ENCODE measurements around the gene VAV3.
A peak's percentile ranks its signal among the peaks of the same experiment; 100 is the strongest.
"Not testable (repeated sequence)": the region's sequence is repeated elsewhere in the genome, so short reads cannot be mapped to it uniquely, and the experiment has no call there.

Gene VAV3

GRCh38 chr1:107965110-107965991 lies at the start of gene VAV3:
TSS of gene VAV3 (minus strand) at chr1:107965180. CDS start at chr1:107964869, 311 bp downstream.
- DNase-seq: peak in 9 of 14 donors; percentile 2 to 58 (median 12)

- DNase-seq: no peak
These were observed 47.6 kb upstream of the VAV3 start for GRCh38 chr1:108012553-108012952.

- DNase-seq: no peak
These were observed 46.3 kb upstream of the VAV3 start for GRCh38 chr1:108011295-108011694.

- no peak for DNase-seq
These were observed 45.6 kb upstream of the VAV3 start for GRCh38 chr1:108010581-108010980.

DNA sequence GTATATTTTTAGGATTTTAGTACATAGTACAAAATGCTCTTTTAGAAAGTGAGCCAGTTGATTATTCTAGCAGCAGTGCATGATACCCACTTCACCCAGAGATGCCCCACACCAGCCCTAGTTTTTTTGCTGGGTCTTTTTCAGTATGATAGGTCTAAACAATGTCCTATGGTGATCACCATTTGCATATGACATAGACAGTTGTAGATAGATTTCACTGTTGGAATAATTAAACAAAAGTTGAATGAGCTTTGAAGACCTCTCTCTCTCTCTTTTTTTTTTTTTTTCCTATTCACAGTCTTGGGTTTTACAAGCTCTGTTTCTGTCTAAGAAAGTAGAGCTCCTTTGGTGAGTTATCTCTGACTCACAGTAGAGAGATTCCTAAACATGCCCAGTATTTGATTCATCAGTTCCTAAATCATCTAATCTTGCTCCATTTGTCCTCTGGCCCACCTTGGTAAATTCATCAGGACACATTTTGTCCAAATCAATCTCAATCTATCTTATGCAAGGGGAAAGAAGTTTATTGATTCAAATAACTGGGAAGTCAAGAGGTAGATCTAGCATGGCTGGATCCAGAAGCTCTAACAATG lies 44.7 kb upstream of the VAV3 start:
- DNase-seq: no peak

GRCh38 chr1:108007531-108007930 lies 42.6 kb upstream of the VAV3 start:
- no peak for DNase-seq

DNA sequence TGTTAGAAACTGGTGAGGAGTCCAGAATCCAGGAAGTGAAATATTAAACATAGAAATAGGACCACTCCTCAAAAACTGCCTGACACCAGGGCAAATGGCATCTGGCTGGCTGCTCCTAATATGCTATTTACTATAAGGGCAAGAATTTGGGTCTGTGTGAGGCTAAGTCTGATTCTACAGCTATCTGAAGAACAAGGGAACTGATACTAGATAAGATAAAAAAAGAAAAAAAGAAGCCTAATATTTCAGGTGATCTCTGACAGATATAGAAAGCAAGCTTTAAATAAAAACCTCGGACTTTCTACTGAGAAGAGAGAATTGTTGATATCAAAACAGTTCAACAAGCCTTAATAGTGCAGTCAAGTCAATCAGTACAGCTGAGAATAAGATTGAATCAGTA lies 42.1 kb upstream of the VAV3 start:
- no peak for DNase-seq

- DNase-seq: not testable (repeated sequence)
These were observed 39.9 kb upstream of the VAV3 start for GRCh38 chr1:108004919-108005318.

- DNase-seq: no peak
These were observed 35.7 kb upstream of the VAV3 start for GRCh38 chr1:108000620-108001111.

- no peak for DNase-seq
These were observed 35.2 kb upstream of the VAV3 start for GRCh38 chr1:108000184-108000583.

DNA sequence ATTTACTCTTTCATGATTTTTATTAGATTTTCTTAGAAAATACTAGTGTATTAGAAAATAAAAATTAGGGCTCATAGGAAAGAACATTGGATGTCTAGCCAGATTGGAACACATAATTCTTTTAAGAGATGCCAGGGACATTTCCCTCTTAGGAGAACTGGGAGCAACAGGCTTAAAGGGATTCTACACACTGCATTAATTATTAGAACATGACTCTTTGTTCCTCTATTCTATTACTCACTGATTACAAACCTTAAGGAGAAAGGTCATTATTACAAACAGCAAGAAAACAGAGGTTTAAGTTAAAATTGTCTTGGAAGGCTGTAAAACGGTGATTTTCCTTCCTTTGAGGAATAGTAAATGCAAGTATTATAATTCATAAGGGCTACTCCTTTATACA lies 32.9 kb upstream of the VAV3 start:
- DNase-seq: no peak

- DNase-seq: peak in 3 of 14 donors; percentile 0 to 16 (median 6)
These were observed 28.9 kb upstream of the VAV3 start for GRCh38 chr1:107993920-107994319.

DNA sequence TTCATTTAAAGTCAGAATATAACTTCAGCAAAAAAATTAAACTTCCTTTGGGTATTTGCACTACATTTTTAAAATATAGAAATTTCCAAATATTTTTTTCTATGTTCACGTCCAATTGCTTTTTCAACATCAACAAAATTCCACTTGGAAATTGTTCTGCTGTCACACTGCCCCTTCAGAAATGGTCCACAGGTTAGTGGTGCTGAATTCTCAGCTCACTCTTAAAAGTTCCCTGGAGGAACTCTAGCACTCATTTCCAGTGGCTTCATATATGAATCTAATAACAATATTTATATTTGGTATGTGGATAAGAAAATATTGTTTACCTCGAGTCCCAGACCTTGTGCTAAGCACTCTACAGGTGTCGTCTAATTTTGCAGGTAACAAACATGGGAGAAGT lies 27.4 kb upstream of the VAV3 start:
- DNase-seq: no peak

- no peak for DNase-seq
These were observed 26.5 kb upstream of the VAV3 start for GRCh38 chr1:107991371-107992066.

DNA sequence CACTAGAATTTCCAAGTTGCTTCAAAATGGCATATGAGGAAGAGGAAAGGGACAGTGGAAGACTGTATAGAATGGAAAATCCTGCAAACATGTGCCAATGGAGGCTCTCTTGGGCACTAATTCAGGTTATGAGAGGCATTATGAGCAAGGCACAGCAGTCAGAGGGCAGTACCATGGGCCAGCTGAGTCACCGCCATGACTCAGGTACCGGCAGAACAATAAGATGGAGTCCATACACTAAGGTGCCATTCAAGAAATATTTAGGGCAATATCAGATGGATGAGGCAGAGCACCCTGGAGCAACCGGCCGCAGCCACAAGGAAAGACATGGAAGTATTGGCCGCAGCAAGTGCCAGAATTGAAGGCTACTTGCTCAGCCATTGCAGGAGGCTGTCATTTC lies 25.6 kb upstream of the VAV3 start:
- DNase-seq: no peak

DNA sequence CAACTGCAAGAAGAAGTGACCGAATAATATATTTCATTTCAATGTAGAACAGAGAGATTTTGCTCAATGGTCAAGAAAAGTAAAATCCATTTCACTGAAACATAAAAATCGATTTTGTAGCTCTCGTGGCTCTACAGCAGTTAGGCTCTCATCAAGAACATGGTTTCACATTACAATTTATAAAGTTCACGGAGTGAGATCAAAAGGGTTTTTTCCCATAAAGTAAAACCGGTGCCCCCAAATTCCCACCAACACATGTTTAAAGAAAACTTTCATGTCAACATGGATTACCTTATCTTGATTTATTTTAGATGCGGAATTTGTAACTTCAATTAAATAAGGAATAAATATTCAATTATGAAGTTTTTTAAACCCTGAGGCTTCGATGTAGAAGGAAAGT lies 16.3 kb upstream of the VAV3 start:
- DNase-seq: no peak

GRCh38 chr1:107979926-107980325 lies 14.9 kb upstream of the VAV3 start:
- DNase-seq: no peak

DNA sequence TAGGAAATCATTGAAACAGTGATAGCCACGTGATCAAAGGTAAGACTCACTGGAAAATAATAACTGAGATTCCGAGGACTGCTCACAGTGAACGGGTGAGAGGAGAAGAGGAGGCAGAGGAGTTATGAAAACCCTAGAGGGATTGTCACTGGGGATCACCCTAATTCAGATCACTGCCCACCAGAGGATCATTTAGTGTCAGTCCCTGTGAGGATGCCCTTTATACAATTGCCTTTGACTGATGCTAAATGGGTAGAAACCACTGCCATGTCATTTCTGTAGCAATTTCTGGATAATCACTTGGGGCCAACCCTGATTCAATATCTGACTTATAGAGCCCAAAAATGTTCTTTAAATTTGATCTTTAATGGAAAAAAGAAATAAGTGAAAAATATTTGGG lies 14.1 kb upstream of the VAV3 start:
- DNase-seq: no peak

GRCh38 chr1:107976836-107977235 lies 11.9 kb upstream of the VAV3 start:
- DNase-seq: no peak

DNA sequence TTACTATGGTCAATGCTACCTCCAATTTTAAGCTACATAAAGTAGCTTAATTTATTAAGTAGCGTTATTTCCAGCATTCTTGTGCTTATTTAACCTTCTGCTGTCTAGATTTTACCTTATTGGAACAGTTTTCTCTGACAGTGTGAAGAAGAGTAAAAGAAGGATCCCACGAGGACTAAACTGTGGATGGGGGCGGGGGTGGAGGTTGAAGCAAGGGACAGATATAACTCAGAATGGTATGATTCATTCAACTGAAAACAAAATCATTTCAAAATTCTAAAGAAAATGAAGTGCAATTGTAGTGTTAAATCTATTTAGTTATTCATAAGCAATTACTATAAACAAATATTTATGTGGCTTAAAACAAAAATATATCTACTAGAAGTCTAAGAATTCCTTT lies 11.5 kb upstream of the VAV3 start:
- DNase-seq: no peak

DNA sequence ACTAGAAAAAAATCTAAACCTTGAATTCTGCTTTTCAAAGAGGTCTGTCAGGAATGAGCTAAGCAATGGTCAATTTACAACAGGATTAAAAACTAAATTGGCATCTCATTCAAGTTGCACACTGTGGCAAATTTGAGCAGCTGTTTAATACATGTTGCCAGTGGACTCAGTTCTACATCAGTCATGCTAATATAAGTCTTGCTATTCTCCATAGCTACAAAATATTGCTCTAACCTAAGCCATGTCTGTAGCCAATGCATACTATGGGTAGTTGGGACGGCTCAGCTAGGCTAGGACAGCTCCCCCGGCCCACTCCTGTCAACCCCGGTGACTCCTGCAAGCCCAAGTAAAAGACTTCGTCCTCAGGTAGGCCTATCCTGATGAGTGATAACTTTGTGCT lies 10.9 kb upstream of the VAV3 start:
- no peak for DNase-seq

GRCh38 chr1:107974090-107974489 lies 9.1 kb upstream of the VAV3 start:
- DNase-seq: no peak
